ENCODE results near the gene MAP3K4. TPM values are rescaled to one million over a fixed set of nuclear protein-coding genes. Genes with fewer than 3 reads are reported as not detected.
A peak's percentile ranks its signal among the peaks of the same experiment; 100 is the strongest.

Gene MAP3K4
- total and polyA plus RNA-seq, 2 donors from 2014 or later = 13.0 to 52.8 TPM

- H3K9ac ChIP-seq (ENCODE audit: low read length in 3 of 3) = no peak overlapping the region
- intact Hi-C loops (cut with DNase I) = no loop called here
- no peak for FAIRE-seq
- H3K36me3 ChIP-seq (ENCODE audit: control insufficient read depth in 2 of 3, insufficient read depth in 3 of 3, low read length in 3 of 3) = no peaks in the 10 kb centered on the region
- no peaks in the 10 kb centered on the region for H3K4me1 ChIP-seq (ENCODE audit: control insufficient read depth in 2 of 3, insufficient read depth in 2 of 3, low read depth in 1 of 3, low read length in 3 of 3)
- H3K27ac ChIP-seq (ENCODE audit: low read depth in 2 of 2, low read length in 2 of 2) = no peak overlapping the region
- H3K4me3 ChIP-seq (ENCODE audit: low read length in 3 of 3) = no peak overlapping the region
- no peaks in the 10 kb centered on the region for H3K9me3 ChIP-seq (ENCODE audit: control insufficient read depth in 2 of 3, insufficient read depth in 1 of 3, low read length in 3 of 3)
- peak in 1 of 5 donors; percentile 7 for DNase-seq
- no peaks in the 10 kb centered on the region for H3K27me3 ChIP-seq (ENCODE audit: control insufficient read depth, insufficient read depth, low read length)
- TF ChIP-seq, protein P1, sequence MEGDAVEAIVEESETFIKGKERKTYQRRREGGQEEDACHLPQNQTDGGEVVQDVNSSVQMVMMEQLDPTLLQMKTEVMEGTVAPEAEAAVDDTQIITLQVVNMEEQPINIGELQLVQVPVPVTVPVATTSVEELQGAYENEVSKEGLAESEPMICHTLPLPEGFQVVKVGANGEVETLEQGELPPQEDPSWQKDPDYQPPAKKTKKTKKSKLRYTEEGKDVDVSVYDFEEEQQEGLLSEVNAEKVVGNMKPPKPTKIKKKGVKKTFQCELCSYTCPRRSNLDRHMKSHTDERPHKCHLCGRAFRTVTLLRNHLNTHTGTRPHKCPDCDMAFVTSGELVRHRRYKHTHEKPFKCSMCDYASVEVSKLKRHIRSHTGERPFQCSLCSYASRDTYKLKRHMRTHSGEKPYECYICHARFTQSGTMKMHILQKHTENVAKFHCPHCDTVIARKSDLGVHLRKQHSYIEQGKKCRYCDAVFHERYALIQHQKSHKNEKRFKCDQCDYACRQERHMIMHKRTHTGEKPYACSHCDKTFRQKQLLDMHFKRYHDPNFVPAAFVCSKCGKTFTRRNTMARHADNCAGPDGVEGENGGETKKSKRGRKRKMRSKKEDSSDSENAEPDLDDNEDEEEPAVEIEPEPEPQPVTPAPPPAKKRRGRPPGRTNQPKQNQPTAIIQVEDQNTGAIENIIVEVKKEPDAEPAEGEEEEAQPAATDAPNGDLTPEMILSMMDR (IDR thresholded peaks at IDR 0.05; ENCODE audit: borderline replicate concordance, extremely low read depth, insufficient read depth) = no peak
These were observed 151.4 kb downstream of the MAP3K4 start for GRCh38 chr6:161142957-161143296.

- Histone ChIP-seq H3K27ac (ENCODE audit: low read depth in 2 of 2, low read length in 2 of 2) (no peak overlapping the region), H3K36me3 (ENCODE audit: control insufficient read depth in 2 of 3, insufficient read depth in 3 of 3, low read length in 3 of 3) (no peaks in the 10 kb centered on the region), H3K4me3 (ENCODE audit: low read length in 3 of 3) (no peak overlapping the region), H3K4me1 (ENCODE audit: control insufficient read depth in 2 of 3, insufficient read depth in 2 of 3, low read depth in 1 of 3, low read length in 3 of 3) (no peaks in the 10 kb centered on the region), H3K9ac (ENCODE audit: low read length in 3 of 3) (no peak overlapping the region), H3K9me3 (ENCODE audit: control insufficient read depth in 2 of 3, insufficient read depth in 1 of 3, low read length in 3 of 3) (no peaks in the 10 kb centered on the region), H3K27me3 (ENCODE audit: control insufficient read depth, insufficient read depth, low read length) (no peaks in the 10 kb centered on the region)
- intact Hi-C loops (cut with DNase I) = no loop called here
- DNase-seq = peak in 1 of 5 donors; percentile 18
- no peak for FAIRE-seq
- TF ChIP-seq, protein P1 (IDR thresholded peaks at IDR 0.05; ENCODE audit: borderline replicate concordance, extremely low read depth, insufficient read depth) = no peak
These were observed 152.3 kb downstream of the MAP3K4 start for GRCh38 chr6:161143663-161144430.

GRCh38 chr6:161150136-161150535 lies 158.6 kb downstream of the MAP3K4 start:
- Histone ChIP-seq H3K36me3 (ENCODE audit: control insufficient read depth in 2 of 3, insufficient read depth in 3 of 3, low read length in 3 of 3) (no peaks in the 10 kb centered on the region), H3K9ac (ENCODE audit: low read length in 3 of 3) (no peak overlapping the region), H3K4me1 (ENCODE audit: control insufficient read depth in 2 of 3, insufficient read depth in 2 of 3, low read depth in 1 of 3, low read length in 3 of 3) (no peaks in the 10 kb centered on the region), H3K4me3 (ENCODE audit: low read length in 3 of 3) (no peak overlapping the region), H3K9me3 (ENCODE audit: control insufficient read depth in 2 of 3, insufficient read depth in 1 of 3, low read length in 3 of 3) (no peaks in the 10 kb centered on the region), H3K27ac (ENCODE audit: low read depth in 2 of 2, low read length in 2 of 2) (no peak overlapping the region), H3K27me3 (ENCODE audit: control insufficient read depth, insufficient read depth, low read length) (no peaks in the 10 kb centered on the region)
- TF ChIP-seq, protein P1 (IDR thresholded peaks at IDR 0.05; ENCODE audit: borderline replicate concordance, extremely low read depth, insufficient read depth) = no peak
- DNase-seq (peak in 1 of 5 donors; percentile 1), FAIRE-seq (no peak)
- intact Hi-C loops (cut with DNase I) = no loop called here
